Sigmoid colon (tissue), 4 donors: ENCODE results near the gene CERS6.

Source experiments
- CTCF ChIP-seq, 4 experiments: fragments of 450-650 bp in 3 of 4; fragments of 200-600 bp in 1 of 4; IDR thresholded peaks; one replicate each; pipeline ENCODE4 v1.5.1; 2016 to 2019; ENCODE audit warnings: antibody characterized with exemption in 4 of 4, mild to moderate bottlenecking in 3 of 4, moderate library complexity in 2 of 4
- EP300 ChIP-seq, 4 donors: sonication (generic); formaldehyde crosslinking; IDR thresholded peaks; one replicate each; pipeline ENCODE4 v1.6.1; 2017; ENCODE audit warnings: antibody characterized with exemption in 4 of 4
- POLR2A ChIP-seq, 2 donors: fragments of 450-650 bp; IDR thresholded peaks; one replicate each; pipeline ENCODE4 v1.6.1; 2016; ENCODE audit warnings: antibody characterized with exemption in 2 of 2, mild to moderate bottlenecking in 2 of 2, moderate library complexity in 2 of 2

- TF ChIP-seq POLR2A (IDR thresholded peaks at IDR 0.05) (no peak), CTCF (IDR thresholded peaks at IDR 0.05) (no peak), EP300 (IDR thresholded peaks at IDR 0.05) (no peak)
Measured at GRCh38 chr2:168585700-168586099, 129.6 kb downstream of the CERS6 start.
